Stimulated activated CD4-positive, alpha-beta T cell treated with anti-CD3 and anti-CD28 coated beads, Interleukin-1b, Interleukin-23, amount 100 ng/mL, for 24 hours (primary cell): ENCODE results near the gene PIGK.
"Not testable (repeated sequence)": the region's sequence is repeated elsewhere in the genome, so short reads cannot be mapped to it uniquely, and the experiment has no call there.

Experiments
- DNase-seq, 4 experiments: peaks; one replicate each; pipeline ENCODE4 v3.0.0-alpha.2; 2020; ENCODE audit warnings: low read depth in 4 of 4, low spot score in 1 of 4

The PIGK gene

DNA sequence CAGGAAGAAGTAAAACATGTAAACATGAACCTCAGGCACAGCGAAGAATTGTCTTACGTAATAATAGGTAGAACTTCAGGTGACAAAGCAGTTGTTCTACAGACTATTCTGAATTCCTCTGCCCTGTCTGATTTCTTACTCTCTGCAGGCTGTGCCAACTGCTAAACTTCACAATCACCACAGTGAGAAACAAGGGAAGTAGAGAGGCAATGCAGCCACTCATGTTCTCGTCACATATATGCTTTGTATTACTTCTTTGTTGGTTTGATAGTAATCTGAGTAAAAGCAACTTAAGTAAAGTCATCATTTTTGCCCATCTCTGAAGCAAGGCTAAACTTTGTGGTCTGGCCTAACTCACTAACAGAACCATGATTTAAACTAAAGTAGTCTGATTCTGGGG is 21.9 kb downstream of the PIGK start:
- no peak for DNase-seq

- no peak for DNase-seq
Measured at GRCh38 chr1:77193951-77194350, 25.3 kb downstream of the PIGK start.

DNA sequence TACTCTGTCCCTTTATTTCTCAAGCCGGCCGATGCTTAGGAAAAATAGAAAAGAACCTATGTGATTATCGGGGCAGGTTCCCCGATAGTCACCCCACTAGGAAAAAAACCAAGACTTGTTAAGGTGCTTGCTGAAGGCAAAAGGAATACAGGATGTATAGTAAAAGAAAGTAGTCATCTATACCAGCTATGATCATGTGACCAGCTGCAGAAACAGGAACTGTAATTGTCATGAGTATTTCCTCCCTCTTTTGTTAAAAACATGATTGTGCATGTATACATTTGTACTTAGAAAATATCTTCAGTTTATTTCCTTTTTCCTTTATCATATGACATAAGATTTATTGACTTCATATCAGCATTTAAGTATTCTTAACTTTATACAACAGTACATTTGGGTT is 30.5 kb downstream of the PIGK start:
- no peak for DNase-seq

DNA sequence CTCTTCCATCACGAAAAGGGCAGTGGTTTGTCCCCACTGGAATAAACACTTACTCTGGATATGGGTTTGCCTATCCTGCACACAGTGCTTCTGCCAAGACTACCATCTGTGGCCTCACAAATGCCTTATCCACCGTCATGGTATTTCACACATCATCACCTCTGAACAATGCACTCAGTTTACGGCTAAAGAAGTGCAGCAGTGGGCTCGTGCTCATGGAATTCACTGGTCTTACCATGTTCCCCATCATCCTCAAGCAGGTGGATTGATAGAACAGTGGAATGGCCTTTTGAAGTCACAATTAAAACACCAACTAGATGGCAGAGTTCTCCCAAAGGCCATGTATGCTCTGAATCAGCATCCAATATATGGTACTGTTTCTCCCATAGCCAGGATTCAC is 32.3 kb downstream of the PIGK start:
- not testable (repeated sequence) for DNase-seq

DNA sequence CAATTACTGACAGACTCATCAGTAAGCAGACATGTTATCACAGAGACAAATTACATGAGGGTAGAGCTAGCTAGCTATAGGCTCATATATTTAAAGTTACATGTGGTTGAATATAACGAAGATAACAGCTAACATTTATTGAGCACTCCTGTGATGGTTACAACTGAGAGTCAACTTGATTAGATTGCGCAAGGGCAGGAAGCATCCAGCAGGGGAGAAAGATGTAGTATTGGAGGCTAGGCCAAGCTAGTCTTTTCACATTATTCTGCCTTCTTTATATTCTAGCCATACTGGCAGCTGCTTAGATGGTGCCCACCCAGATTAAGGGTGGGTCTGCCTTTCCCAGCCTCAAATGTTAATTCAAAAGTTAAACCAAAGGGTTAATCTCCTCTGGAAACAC is 37.1 kb downstream of the PIGK start:
- no peak for DNase-seq

DNA sequence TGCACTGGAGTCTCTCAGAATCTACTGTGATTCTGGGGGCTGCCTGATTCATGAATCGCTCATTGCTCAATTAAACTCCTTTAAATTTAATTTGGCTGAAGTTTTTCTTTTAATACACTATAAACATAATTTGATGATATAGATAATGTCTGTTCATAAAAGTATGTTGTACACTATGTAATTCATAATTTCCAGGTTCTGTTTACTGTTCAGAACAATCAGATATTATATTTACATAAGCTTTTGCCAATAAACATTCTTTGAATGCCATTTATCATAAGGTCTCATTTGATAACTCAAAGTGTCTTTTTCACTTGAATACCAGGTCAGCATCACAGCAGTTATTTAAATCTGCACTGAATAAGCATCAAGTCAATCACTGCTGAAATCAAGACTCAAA is 39.6 kb downstream of the PIGK start:
- no peak for DNase-seq

DNA sequence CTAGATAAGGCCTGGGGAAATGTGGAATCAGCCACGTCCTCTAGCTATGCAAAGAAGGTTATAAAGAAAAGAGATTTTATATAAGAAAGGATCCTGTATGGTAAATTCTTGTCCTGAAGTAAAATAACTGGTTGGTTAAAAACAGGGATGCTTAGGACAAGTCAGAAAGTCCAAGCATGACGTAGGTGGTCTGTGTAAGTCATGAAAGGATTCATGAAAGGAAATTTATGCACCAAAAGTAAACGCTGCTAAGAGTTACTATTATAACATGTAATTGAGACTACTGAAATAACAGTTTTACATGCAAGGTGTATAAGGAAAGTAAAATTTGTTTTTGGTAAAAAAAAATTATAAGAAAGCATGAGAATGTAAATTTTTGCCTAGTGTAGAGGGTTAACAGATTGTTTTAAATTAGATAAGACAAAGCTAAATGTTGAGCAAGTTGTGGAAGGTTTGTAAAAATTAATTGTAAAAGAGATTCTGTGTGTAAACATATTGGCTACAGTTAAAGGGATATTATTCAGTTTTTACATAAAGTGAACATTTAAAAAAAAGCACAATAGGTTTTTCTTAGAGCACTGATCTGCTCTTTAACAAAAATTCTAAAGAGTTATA is 43.9 kb downstream of the PIGK start:
- DNase-seq, result no peak

GRCh38 chr1:77170687-77171086 is 48.5 kb downstream of the PIGK start:
- no peak for DNase-seq

DNA sequence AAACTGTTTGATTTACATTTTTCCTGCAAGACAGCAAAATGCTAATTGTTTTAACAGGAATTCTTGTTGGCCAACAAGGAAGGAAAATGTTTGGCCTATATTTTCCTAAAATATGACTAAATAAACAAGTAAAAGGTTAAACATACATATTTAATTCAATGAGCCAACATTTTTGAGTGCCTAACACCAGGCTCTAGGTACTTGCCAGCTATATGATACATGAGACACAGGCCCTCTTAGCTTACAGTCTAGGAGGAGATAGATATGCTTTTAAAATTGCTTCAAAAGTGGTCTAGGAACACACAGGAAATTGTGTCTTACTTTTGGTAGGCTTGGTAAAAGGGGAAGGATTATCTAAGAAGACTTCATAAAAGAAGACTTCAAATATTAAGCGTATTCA is 50.9 kb downstream of the PIGK start:
- no peak for DNase-seq

GRCh38 chr1:77164434-77164944 is 54.7 kb downstream of the PIGK start:
- no peak for DNase-seq

GRCh38 chr1:77159706-77160105 is 59.5 kb downstream of the PIGK start:
- DNase-seq, result not testable (repeated sequence)

DNA sequence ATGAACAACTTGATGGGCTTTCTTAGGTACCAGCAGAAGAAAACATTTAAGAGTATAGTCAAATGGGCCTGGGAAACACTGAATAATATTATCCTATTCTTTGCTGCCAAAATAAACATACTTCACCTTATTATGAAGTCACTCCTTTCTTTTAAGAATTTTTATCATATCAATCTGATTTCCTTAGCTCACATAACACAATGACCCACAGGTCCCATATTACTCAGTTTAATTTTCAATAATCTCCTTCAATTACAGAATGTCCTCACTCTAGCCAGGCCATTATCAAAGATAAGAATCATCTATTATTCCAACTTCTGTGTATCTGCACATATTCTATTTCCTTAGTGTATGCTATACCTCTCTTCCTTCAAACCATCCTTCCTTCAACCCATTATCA is 63.0 kb downstream of the PIGK start:
- DNase-seq, result no peak

DNA sequence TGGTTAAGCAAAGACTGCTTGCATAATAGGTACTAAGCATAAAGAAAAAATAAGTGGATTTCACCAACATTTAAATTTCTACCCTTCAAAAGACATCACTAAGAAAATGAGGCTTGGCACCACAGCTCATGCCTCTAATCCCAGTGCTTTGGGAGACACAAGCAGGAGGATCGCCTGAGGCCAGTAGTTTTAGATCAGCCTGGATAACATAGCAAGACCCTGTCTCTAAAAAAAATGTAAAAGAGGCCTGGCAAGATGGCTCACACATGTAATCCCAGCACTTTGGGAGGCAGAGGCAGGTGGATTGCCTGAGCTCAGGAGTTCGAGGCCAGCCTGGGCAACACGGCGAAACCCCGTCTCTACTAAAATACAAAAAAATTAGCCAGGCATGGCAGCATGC is 73.0 kb downstream of the PIGK start:
- no peak for DNase-seq

DNA sequence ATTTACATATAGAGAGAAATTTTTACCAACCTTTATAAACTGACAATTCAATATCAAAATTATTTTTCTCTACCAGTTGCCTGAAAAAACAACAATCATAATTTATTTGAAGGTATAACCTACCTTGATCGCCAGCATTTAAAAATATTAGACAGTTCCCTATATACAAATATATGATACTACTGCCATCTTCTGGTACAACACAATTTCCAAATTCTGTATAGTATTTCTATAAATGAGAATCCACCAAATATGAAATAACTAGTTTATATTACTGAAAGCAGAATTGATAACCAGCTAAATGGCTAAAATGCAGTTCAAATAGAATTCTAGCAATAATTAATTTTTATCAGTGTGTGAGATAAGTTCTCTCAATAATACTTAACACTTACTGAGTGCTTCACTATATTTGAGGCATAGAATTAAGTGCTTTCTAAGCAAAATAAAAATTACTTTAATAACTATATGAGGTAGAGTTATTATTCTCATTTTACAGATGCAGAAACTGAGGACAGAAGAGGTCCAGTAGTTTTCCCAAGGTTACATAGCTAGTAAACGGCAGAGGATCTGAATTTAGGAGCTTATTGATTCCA is 75.6 kb downstream of the PIGK start:
- DNase-seq, result no peak

- no peak for DNase-seq
Measured at GRCh38 chr1:77139389-77139788, 79.8 kb downstream of the PIGK start.

- DNase-seq, result no peak
Measured at GRCh38 chr1:77134359-77134758, 84.9 kb downstream of the PIGK start.

- DNase-seq, result no peak
Measured at GRCh38 chr1:77133731-77134358, 85.4 kb downstream of the PIGK start.

DNA sequence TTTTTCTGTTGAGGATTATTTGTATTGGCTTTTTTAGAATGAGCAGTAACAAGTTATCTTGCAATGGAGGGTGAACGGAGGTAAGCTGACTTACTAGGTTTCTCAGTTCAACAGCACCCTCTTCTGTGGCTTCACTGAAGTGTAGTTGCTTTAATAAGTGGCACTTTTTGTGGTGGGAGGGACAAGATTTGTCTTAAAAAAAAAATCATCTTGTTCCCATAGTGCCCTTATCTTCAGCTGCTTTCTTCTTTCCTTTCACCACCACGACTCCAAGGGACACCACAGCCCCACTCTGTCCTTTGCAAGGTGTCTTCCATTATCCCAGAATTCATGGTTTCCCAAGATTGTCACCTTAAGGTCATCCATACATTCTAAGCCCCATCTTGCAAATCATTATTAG is 92.9 kb downstream of the PIGK start:
- no peak for DNase-seq

DNA sequence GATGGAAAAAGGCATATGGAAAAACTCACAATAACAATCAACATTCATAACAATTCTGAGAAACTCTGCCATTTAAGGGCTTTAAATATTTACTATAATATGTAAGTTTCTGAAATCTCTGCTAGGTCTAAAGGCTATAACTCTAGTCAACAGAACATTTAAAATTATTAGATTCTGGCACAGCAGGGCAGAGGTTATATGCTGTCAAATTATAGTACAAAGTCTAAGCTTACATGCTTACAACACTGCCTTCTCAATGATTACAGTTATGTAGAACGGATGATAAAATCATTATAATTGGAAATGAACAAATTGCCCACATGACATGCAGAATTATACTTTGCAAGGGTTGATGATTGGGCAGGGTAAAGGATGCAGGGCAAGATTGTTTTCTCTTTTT is 97.7 kb downstream of the PIGK start:
- no peak for DNase-seq

DNA sequence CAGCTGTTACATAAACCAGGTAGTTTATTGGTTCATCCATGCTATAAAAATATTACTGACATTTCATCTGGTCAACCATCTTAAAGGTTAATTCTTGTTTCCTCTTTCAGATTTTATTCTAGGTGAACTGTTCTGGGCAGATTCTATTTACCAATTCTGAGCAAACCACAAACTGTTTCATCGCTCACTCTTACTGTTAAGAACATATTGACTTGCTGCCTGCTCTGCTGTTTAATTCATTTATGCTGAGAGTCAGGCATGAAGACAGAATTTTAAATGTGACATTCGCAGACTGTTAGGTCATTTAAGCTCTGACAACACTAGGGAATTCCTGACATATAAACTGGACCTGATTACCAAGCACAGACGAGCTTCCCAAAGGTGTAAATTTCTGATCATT is 98.3 kb downstream of the PIGK start:
- DNase-seq, result no peak

- DNase-seq, result no peak
Measured at GRCh38 chr1:77118712-77119111, 100.5 kb downstream of the PIGK start.

DNA sequence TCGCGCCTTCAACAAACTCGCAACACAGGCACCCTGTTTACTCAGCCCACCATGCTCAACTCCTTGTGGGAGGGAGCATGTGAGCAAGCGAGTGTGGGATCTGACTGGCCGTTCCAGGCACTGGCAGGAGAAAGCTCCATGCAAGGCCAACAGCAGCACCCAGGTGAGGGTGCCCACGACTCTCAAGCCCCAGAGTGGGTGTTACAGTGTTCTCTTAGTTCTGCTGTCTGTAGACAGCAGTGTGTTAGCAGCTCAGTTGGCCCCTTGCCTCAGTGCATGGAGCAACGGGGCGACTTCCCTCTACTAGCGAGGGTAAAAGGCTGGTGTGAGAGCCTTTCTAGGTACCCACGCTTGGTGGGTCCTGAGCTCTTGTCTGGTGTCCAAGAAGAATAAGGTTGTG is 114.6 kb downstream of the PIGK start:
- DNase-seq, result no peak

DNA sequence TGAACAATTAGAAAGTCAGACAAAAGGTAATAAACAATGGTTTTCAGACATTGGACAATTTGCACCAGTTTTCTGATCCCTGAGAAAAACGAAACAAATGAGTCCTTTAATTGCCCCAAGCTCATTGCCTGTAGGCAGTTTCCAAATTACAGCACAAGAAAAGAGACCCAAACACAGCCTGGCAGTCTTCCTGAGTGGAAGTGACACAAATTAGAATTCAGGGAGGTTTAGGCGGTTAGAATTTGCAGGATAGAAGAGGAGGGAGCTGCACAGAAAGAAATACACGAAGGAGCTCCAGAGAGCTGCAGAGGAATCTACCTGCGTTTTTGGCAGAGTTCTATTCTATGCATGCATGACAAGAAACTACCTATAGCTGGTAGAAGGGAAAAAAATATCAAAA is 115.7 kb downstream of the PIGK start:
- no peak for DNase-seq
